Upper lobe of left lung (tissue), 4 donors: ENCODE results near the gene SCRT2.

Experiments
- CTCF ChIP-seq, 6 experiments: fragments of 450-650 bp in 4 of 6; fragments of 200-600 bp in 2 of 6; sonication (generic) in 2 of 6; IDR thresholded peaks; one replicate each; pipeline ENCODE4 v1.5.1; 2016 to 2019; ENCODE audit warnings: antibody characterized with exemption in 6 of 6
- POLR2A ChIP-seq, 4 donors: fragments of 450-650 bp; IDR thresholded peaks; one replicate each; pipeline ENCODE4 v1.5.1; 2016 to 2017; ENCODE audit warnings: antibody characterized with exemption in 4 of 4, mild to moderate bottlenecking in 2 of 4
- POLR2AphosphoS5 ChIP-seq, 2 donors: sonication (generic); formaldehyde crosslinking; IDR thresholded peaks; one replicate each; pipeline ENCODE4 v1.5.1; 2017; ENCODE audit warnings: antibody characterized with exemption in 2 of 2

- TF ChIP-seq CTCF (IDR thresholded peaks at IDR 0.05) (no peak), POLR2A (IDR thresholded peaks at IDR 0.05) (no peak), POLR2AphosphoS5 (IDR thresholded peaks at IDR 0.05) (no peak)
Measured at GRCh38 chr20:621125-621756, 54.4 kb downstream of the SCRT2 start.
